ENCODE results near the gene PLPP4.

PLPP4 gene

DNA sequence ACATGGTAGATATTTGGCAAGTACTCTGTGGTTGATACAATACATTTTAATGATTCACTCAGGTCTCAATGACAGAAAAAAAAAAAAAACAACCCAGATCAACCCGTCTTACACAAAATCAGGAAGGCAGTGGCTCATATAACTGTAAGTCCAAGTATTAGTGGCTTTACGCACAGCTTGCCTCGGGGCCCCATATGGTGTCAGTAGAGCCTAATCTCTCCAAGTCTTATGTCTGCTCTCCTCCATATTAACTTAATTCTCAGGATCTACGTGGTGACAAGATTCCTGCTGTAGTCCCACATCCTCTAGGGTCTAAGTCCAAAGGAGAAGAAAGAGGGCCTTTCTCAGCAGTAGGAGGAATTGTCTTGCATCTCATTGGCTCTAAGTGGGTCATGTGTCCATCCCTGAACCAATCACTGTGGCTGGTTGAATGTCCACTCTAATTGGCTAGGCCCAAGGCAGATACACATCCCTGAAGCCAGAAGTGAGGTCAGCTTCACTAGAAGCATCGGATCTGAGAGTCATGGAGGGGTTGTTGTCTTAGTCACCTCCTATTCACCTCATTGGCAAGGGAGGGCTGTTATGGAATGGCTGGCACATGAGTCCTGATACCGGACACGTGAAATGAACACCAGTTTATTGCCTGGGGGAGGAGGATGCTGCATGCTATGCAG lies 20.5 kb upstream of the PLPP4 start:
- TF ChIP-seq CTCF (IDR thresholded peaks at IDR 0.05) = no peak
- Histone ChIP-seq H3K27me3 (peaks cover 7% of the 10 kb centered on the region), H3K36me3 (no peaks in the 10 kb centered on the region), H3K27ac (no peak overlapping the region), H3K4me3 (ENCODE audit: low read depth in 1 of 2, low read length in 1 of 2) (no peak overlapping the region), H3K4me1 (ENCODE audit: control insufficient read depth in 1 of 2, insufficient read depth in 1 of 2, low read depth in 1 of 2, low read length in 1 of 2) (no peaks in the 10 kb centered on the region), H3K9me3 (no peaks in the 10 kb centered on the region)

GRCh38 chr10:120437541-120437940 lies 19.5 kb upstream of the PLPP4 start:
- H3K36me3 ChIP-seq = no peaks in the 10 kb centered on the region
- H3K27ac ChIP-seq = no peak overlapping the region
- no peaks in the 10 kb centered on the region for H3K9me3 ChIP-seq
- no peaks in the 10 kb centered on the region for H3K27me3 ChIP-seq
- H3K4me3 ChIP-seq (ENCODE audit: low read depth in 1 of 2, low read length in 1 of 2) = no peak overlapping the region
- no peaks in the 10 kb centered on the region for H3K4me1 ChIP-seq (ENCODE audit: control insufficient read depth in 1 of 2, insufficient read depth in 1 of 2, low read depth in 1 of 2, low read length in 1 of 2)
- TF ChIP-seq CTCF (IDR thresholded peaks at IDR 0.05) = no peak

DNA sequence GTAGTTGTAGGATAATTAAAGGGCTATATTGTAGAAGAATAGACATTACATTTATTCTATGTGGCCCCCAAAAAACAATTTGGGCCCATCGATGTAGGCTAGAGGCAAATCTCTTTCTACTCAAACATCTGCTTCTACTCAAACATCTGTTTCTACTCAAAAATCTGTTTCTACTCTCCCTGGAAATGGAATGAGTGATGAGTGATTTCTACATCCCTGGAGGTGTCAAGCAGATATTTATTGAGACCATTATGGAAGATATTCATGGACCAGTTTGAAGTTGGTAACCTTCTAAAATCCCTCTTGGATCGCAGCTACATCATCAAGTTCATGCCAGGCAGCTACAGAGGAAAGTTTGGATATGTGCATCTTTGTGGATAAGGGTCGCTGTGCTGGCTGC lies 5.1 kb upstream of the PLPP4 start:
- Histone ChIP-seq H3K4me1 (ENCODE audit: control insufficient read depth in 1 of 2, insufficient read depth in 1 of 2, low read depth in 1 of 2, low read length in 1 of 2) (no peaks in the 10 kb centered on the region), H3K27ac (no peak overlapping the region), H3K9me3 (no peaks in the 10 kb centered on the region), H3K4me3 (ENCODE audit: low read depth in 1 of 2, low read length in 1 of 2) (no peak overlapping the region), H3K36me3 (no peaks in the 10 kb centered on the region), H3K27me3 (peaks cover 36% of the 10 kb centered on the region)
- no peak for TF ChIP-seq CTCF (IDR thresholded peaks at IDR 0.05)

GRCh38 chr10:120453319-120453718 lies 3.7 kb upstream of the PLPP4 start:
- no peaks in the 10 kb centered on the region for H3K36me3 ChIP-seq

DNA sequence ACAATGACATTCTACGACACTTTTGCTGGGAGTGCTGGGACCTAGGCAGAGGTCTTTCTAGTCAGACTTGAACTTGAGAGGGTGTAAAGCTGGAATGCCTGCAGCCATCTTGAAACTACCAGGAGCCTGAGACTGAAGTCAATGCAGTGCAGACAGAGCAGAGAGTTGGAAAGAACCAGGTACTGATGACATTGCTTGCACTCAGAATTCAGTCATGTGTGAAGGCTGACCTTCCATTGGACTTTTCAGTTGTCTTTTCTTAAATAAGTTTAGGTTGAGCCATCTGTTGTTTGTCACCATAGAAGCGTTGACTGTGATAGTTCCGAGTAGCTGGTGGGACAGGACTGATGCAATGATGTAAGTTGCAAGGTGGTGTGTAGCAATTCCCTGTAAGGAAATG lies 3.1 kb upstream of the PLPP4 start:
- Histone ChIP-seq H3K36me3 (no peaks in the 10 kb centered on the region), H3K27me3 (peaks cover 55% of the 10 kb centered on the region), H3K27ac (no peak overlapping the region), H3K4me1 (ENCODE audit: control insufficient read depth in 1 of 2, insufficient read depth in 1 of 2, low read depth in 1 of 2, low read length in 1 of 2) (no peaks in the 10 kb centered on the region), H3K4me3 (ENCODE audit: low read depth in 1 of 2, low read length in 1 of 2) (no peak overlapping the region), H3K9me3 (no peaks in the 10 kb centered on the region)
- no peak for TF ChIP-seq CTCF (IDR thresholded peaks at IDR 0.05)

More at GRCh38 chr10:120453319-120453718, 3.7 kb upstream of the PLPP4 start:
- Histone ChIP-seq H3K27me3 (peaks cover 49% of the 10 kb centered on the region), H3K27ac (no peak overlapping the region), H3K4me1 (ENCODE audit: control insufficient read depth in 1 of 2, insufficient read depth in 1 of 2, low read depth in 1 of 2, low read length in 1 of 2) (no peaks in the 10 kb centered on the region), H3K9me3 (no peaks in the 10 kb centered on the region), H3K4me3 (ENCODE audit: low read depth in 1 of 2, low read length in 1 of 2) (no peak overlapping the region)
- TF ChIP-seq CTCF (IDR thresholded peaks at IDR 0.05) = no peak
